SK-N-MC (cell line): ENCODE data around the gene PEAK1.

Experiments used
- EZH2 ChIP-seq: fragments of 200-600 bp; sonication (generic); IDR thresholded peaks from one replicate; pipeline ENCODE4 v1.6.1; 2017; ENCODE audit warnings: antibody characterized with exemption
- FOXP2 ChIP-seq: optimal IDR thresholded peaks from 2 replicates; pipeline ENCODE3; 2011; ENCODE audit warnings: mild to moderate bottlenecking, moderate library complexity; ENCODE audit not compliant: insufficient read depth; ENCODE audit errors: extremely low read length, control extremely low read depth
- POLR2AphosphoS5 ChIP-seq: IDR thresholded peaks from 2 replicates; pipeline ENCODE4 v1.6.1; 2012; ENCODE audit warnings: mild to moderate bottlenecking, low read depth, low read length, borderline replicate concordance

- TF ChIP-seq POLR2AphosphoS5 (no peak), EZH2 (no peak), FOXP2 (no peak)
These were observed 296.1 kb downstream of the PEAK1 start for GRCh38 chr15:77123854-77124253.
